Activated CD4-positive, alpha-beta T cell treated with anti-CD3 and anti-CD28 coated beads, Interleukin-2, Interleukin-6, amounts not matched to agents 100 ng/mL and 50 ng/mL, durations not matched to agents 16 hours and 8 hours (primary cell): ENCODE results near the gene PIERCE2.
"Not testable (repeated sequence)": the region's sequence is repeated elsewhere in the genome, so short reads cannot be mapped to it uniquely, and the experiment has no call there.

Experiments
- DNase-seq: peaks from one replicate; pipeline ENCODE4 v3.0.0-alpha.2; 2020

Gene PIERCE2

DNA sequence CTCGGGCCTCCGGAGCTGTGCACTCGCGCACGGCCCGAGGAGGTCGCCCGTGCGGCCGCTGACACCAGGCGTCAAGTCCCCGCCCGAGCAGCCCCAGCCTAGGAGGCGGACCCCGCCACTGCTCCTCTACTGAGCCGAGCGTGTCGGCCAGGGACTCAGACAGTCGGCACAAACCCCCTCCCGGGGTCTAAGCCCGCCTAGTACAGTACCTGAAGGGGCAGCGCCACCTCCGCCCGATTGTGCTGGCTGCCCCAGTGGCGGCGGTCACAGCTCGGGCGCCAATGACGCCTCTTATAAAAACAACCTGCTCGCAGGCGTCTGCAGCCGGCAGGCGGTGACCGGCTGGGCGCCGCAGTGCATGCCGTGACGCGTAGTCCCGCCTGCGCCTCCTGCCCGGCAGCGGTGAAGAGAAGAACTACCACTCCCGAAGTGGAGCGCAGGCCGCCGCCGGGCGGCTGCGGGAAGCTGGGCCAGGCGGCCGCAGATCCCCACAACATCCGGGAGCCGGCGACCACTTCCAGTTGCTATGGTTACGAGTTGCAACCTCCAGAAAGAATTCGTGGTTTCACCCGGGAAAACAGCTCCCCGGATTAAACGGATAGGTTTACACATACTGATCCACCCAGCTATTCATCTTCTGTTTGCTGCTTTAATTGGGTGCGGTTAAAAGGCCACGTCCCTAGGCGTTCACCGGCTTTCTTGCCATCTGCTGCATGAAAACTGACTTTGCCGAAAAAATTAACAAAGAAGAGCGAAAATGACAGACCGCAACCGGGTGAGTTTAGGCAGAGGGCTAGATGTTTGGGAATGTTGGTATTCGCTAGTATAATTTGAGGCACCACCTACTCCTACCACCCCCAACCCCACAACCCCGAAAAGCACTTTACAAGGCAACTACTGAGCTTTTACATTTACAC lies at the start of gene PIERCE2, which contains the start of gene CCPG1:
Gene PIERCE2 (plus strand): TSS at position 484 of the 917 bp plus-strand sequence. CDS start 274 bp downstream, at position 758.
Gene CCPG1 (minus strand): TSS at position 348 of the 917 bp plus-strand sequence. CDS start 18,935 bp downstream, outside the sequence.
- DNase-seq, result peak; percentile 94

GRCh38 chr15:55360256-55360655 lies 48.0 kb upstream of the PIERCE2 start:
- no peak for DNase-seq

DNA sequence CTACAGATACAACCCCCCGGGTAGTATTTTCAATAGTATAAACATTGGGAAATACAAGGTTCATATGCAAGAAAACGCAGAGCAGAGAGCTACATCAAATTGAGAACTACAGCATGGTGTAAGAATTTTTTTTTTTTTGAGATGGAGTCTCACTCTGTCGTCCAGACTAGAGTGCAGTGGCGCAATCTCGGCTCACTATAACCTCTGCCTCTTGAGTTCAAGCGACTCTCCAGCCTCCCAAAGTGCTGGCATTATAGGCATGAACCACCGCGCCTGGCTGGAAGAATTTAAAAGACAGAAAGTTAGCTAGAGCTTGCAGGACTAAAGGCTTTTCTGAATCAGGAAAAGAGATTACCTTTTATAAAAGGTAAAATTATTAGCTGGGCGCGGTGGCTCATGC lies 47.2 kb upstream of the PIERCE2 start:
- DNase-seq, result no peak

DNA sequence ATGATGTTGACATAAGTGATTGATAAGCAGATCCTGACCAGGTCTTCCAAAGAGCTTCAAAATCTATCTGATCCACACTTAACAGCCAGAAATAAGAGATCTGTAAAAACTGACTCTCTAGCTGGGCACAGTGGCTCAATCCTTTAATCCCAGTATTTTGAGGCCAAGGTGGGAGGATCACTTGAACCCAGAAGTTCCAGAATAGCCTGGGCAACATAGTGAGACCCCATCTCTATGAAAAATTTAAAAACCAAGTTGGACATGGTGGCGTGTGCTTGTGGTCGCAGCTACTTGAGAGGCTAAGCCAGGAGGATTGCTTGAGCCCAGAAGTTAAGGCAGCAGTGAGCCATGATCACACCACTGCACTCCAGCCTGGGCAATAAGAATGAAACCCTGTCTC lies 45.7 kb upstream of the PIERCE2 start:
- no peak for DNase-seq

- no peak for DNase-seq
Observed at GRCh38 chr15:55366981-55367380, 41.3 kb upstream of the PIERCE2 start.

DNA sequence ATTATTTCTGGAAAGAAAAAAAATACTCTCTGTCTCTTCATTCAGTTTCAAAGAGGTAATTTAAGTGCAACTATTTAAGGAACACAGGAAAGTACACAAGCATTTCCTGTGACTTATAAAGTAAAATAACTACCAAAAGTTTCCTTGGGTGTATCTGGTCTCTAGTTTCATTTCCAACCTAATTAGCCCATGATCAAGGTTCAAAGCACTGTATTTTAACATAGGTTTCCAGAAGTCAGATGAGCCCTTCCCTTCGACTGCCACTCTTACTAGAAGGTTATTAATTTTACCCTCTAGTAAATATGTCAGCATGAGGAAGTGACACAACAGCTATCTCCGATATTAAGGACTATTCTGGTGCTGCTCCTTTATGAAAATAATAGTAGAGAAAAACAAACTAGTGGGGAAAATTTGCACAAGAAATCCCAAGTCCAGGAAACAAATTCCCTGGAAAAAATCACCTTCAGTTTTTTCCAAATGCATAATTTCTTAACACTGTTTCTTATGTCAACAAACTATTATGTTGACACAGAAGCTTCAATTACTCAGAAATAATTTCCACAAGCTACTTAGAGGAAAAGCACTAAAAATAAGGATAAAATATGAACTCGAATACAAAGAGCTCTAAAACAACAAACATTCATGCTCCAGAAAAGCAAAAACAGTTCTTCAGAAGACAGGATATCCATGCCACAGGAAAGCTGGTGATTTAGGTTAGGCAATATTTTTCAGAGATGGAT lies 35.4 kb upstream of the PIERCE2 start:
- DNase-seq, result no peak

GRCh38 chr15:55379095-55379494 lies 29.2 kb upstream of the PIERCE2 start:
- DNase-seq, result no peak

GRCh38 chr15:55381595-55381994 lies 26.7 kb upstream of the PIERCE2 start:
- DNase-seq, result no peak

GRCh38 chr15:55383687-55384086 lies 24.6 kb upstream of the PIERCE2 start:
- no peak for DNase-seq

- DNase-seq, result no peak
Observed at GRCh38 chr15:55387027-55387426, 21.3 kb upstream of the PIERCE2 start.

DNA sequence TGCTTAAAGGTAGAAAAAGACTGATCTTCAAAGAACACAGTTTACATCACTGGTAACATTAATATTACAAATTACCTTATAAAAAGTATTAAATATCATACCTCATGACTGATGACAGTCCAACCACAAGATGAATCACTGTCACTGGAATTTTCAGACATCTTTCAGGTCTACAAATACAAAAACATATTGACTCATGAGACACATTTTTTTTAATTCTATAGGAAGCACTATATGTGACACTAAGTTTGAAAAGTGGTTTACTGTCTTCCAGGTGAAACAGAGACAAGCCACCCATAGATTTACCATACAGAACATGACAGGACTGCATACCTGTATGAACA lies 19.1 kb upstream of the PIERCE2 start:
- DNase-seq, result no peak

DNA sequence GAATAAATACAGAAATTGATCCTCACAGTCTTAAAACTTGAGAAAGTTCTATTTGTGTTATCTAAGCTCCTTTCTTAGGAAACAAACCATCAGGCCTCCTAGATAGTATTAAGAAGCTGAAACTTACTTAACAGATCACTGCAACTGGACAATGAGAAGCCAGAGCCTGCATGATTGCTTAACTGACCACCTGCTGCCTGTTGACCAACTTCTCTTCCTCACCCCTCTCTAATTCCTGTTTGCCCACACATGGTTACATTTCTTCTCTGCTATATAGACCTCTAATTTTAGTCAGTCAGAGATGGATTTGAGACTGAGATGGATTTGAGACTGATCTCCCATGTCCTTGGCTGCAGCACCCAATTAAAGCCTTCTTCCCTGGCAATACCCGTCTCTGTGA lies 13.6 kb upstream of the PIERCE2 start:
- no peak for DNase-seq

GRCh38 chr15:55398243-55398642 lies 10.1 kb upstream of the PIERCE2 start:
- no peak for DNase-seq

DNA sequence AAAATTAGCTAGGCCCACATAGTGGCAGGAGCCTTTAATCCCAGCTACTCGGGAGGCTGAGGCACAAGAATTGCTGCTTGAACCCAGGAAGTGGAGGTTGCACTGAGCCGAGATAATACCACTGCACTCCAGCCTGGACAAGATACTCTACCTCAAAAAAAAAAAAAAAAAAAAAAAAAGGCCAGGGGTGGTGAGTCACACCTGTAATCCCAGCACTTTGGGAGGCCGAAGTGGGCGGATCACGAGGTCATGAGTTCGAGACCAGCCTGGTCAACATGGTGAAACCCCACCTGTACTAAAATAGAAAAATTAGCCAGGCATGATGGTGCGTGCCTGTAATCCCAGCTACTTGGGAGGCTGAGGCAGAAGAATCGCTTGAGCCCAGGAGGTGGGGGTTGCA lies 8.2 kb upstream of the PIERCE2 start:
- DNase-seq, result not testable (repeated sequence)

- no peak for DNase-seq
Observed at GRCh38 chr15:55401786-55402246, 6.5 kb upstream of the PIERCE2 start.

DNA sequence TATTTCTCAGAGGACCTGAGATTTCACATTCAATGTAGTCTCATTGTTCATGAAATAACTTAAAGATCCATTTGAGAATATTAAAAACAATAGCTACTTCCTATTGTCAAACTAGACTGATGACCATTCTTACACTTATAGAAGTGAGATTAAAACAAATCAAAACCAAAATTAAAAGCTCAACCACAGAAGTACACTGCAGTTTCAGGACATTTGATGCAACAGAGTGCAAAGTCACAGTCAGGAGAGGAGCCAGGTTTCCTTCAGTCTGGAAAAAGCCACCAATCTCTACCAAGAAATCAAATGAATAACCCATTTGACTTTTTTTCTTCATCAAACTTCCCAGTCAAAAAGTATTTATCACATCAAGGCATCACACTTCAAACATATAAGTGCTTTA lies 5.6 kb upstream of the PIERCE2 start:
- peak; percentile 27 for DNase-seq

- peak; percentile 36 for DNase-seq
Observed at GRCh38 chr15:55403531-55403930, 4.8 kb upstream of the PIERCE2 start.

- no peak for DNase-seq
Observed at GRCh38 chr15:55407498-55408011, 740 bp upstream of the PIERCE2 start.

- DNase-seq, result not testable (repeated sequence)
Observed at GRCh38 chr15:55408976-55409375, 681 bp downstream of the PIERCE2 start.

GRCh38 chr15:55417678-55418077 lies 9.4 kb downstream of the PIERCE2 start:
- DNase-seq, result not testable (repeated sequence)

DNA sequence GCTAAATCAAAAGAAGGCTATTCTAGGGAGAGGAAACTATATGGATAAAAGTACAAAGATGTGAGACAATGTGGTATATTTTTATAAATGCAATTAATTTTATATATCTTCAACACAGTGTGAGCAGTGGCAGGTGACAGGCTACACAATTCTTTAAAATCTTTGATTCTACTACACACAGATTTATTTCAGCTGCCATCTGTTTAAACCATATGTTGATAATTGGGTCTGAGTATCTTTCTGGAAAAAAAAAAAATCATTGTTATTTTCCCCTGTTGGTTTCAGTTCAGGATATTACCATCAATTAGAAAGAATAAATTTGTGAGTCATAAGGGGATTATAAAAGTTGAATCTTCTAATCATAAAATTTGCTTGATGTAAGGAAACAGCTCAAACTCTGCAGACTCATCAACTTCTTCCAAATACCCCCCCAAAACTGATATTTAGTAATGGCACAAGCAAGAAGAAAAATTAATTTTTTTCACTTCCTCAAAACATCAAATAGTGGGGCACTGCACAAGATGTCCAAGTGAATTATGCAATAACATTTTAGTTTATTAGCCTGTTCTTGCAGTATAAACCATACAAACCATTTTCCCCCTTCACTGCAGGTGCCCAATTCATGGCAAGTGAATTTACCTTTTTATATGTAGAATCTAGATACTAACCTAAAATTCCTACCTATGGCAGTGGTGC lies 12.0 kb downstream of the PIERCE2 start:
- DNase-seq, result no peak

GRCh38 chr15:55422089-55422488 lies 13.8 kb downstream of the PIERCE2 start:
- no peak for DNase-seq
